WTC11 (cell line): ENCODE data around the gene ZNF333.

Source experiments
- ATF2 ChIP-seq: sonication (generic); formaldehyde crosslinking; IDR thresholded peaks from 2 replicates; pipeline ENCODE4 v1.8.1; 2022; ENCODE audit warnings: low read depth, missing genetic modification reagents, borderline replicate concordance
- ATF3 ChIP-seq: sonication (generic); formaldehyde crosslinking; conservative IDR thresholded peaks from 2 replicates; pipeline ENCODE4 v1.8.1; 2022; ENCODE audit warnings: mild to moderate bottlenecking, missing genetic modification reagents
- CBFB ChIP-seq: sonication (generic); formaldehyde crosslinking; IDR thresholded peaks from 2 replicates; pipeline ENCODE4 v1.8.1; 2022; ENCODE audit warnings: mild to moderate bottlenecking, low read depth, missing genetic modification reagents
- CREB1 ChIP-seq: sonication (generic); formaldehyde crosslinking; IDR thresholded peaks from 2 replicates; pipeline ENCODE4 v1.8.0; 2023; ENCODE audit warnings: mild to moderate bottlenecking, missing genetic modification reagents
- CTCF ChIP-seq: fragments of 200-600 bp; IDR thresholded peaks from 2 replicates; pipeline ENCODE4 v1.8.0; 2022; ENCODE audit warnings: antibody characterized with exemption
- E2F1 ChIP-seq: sonication (generic); formaldehyde crosslinking; IDR thresholded peaks from 2 replicates; pipeline ENCODE4 v1.8.0; 2022; ENCODE audit warnings: mild to moderate bottlenecking, missing genetic modification reagents
- ELF4 ChIP-seq: sonication (generic); formaldehyde crosslinking; IDR thresholded peaks from 2 replicates; pipeline ENCODE4 v1.8.1; 2022; ENCODE audit warnings: low read depth, mild to moderate bottlenecking, moderate library complexity, missing genetic modification reagents
- ERG ChIP-seq: fragments of 250-450 bp; sonication (Bioruptor Pico); IDR thresholded peaks from 2 replicates; pipeline ENCODE4 v1.8.0; 2021; ENCODE audit warnings: mild to moderate bottlenecking
- MYBL2 ChIP-seq: sonication (generic); formaldehyde crosslinking; IDR thresholded peaks from 2 replicates; pipeline ENCODE4 v1.8.1; 2023; ENCODE audit warnings: mild to moderate bottlenecking, moderate library complexity, missing genetic modification reagents
- SMAD3 ChIP-seq: sonication (generic); formaldehyde crosslinking; IDR thresholded peaks from 2 replicates; pipeline ENCODE4 v1.8.0; 2022; ENCODE audit warnings: missing genetic modification reagents, mild to moderate bottlenecking, borderline replicate concordance
- USF1 ChIP-seq: sonication (generic); formaldehyde crosslinking; IDR thresholded peaks from 2 replicates; pipeline ENCODE4 v1.8.0; 2022; ENCODE audit warnings: mild to moderate bottlenecking, missing genetic modification reagents
- ZMAT4 ChIP-seq: fragments of 250-450 bp; sonication (Bioruptor Pico); IDR thresholded peaks from 2 replicates; pipeline ENCODE4 v1.9.0; 2021; ENCODE audit warnings: mild to moderate bottlenecking
- ZNF232 ChIP-seq: sonication (generic); formaldehyde crosslinking; IDR thresholded peaks from 2 replicates; pipeline ENCODE4 v1.8.0; 2022; ENCODE audit warnings: mild to moderate bottlenecking, missing genetic modification reagents
- ZNF263 ChIP-seq: sonication (generic); formaldehyde crosslinking; IDR thresholded peaks from 2 replicates; pipeline ENCODE4 v1.8.1; 2022; ENCODE audit warnings: low read depth, mild to moderate bottlenecking, moderate library complexity, missing genetic modification reagents

- no peak for TF ChIP-seq SMAD3
- no peak for TF ChIP-seq ZMAT4 (CRISPR knock-in tag)
- TF ChIP-seq CBFB, result no peak
- no peak for TF ChIP-seq E2F1 (CRISPR knock-in tag)
- no peak for TF ChIP-seq USF1
- no peak for TF ChIP-seq ATF2
- no peak for TF ChIP-seq ELF4 (CRISPR knock-in tag)
- TF ChIP-seq CTCF, result no peak
- TF ChIP-seq ERG (CRISPR knock-in tag), result no peak
- no peak for TF ChIP-seq CREB1 (CRISPR knock-in tag)
- TF ChIP-seq ZNF232 (CRISPR knock-in tag), result no peak
- no peak for TF ChIP-seq ZNF263 (CRISPR knock-in tag)
- no peak for TF ChIP-seq ATF3 (CRISPR knock-in tag)
- no peak for TF ChIP-seq MYBL2 (CRISPR knock-in tag)
Observed at GRCh38 chr19:14735915-14736314, 46.1 kb downstream of the ZNF333 start.
